Hematopoietic multipotent progenitor cell treated with erythropoietin and hydrocortisone succinate and interleukin-3 and kit ligand, for 17 days (in vitro differentiated cells): ENCODE data around the gene LYRM2.
A peak's percentile ranks its signal among the peaks of the same experiment; 100 is the strongest.

Experiments used
- DNase-seq: peaks from one replicate; pipeline ENCODE4 v3.0.0-alpha.2; 2015; ENCODE audit warnings: low spot score

LYRM2 gene, protein sequence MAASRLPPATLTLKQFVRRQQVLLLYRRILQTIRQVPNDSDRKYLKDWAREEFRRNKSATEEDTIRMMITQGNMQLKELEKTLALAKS

DNA sequence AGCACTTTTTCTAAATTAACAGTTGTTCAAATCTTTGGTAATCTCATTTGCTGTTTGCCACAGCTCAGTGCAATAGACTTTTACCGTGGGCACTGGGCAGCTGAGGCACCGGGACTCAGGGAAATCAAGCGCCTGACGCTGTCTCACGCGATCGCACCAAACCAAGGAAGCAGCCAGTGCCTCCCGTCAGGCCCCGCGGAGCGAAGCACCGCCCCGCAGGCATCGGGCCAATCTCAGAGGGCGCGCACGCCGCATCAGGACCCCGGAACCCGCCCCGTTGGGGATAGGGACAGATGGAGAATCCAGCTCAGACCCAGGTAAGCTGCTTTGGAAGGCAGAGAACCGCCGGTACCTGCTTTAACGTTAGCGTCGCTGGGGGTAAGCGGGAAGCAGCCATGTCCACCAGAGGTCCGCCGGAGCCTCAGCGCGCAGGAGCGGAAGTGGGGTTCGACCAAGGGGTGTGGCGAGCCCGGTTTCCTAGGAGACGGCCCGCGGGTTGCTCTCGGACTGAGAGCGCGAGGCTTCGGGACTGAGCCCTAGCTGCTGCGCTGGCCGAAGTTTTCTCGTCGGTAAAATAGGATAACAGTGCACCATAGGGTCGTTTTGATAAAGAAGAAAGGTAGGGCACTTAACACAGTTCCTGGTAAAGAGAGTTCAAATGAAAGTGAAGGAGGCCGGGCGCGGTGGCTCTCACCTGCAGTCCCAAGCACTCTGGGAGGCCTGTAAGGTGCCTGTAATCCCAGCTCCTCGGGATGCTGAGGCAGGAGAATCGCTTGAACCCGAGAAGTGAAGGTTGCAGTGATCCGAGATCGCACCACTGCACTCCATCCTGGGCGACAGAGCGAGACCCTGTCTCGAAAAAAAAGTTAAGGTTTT is at the start of gene LYRM2:
LYRM2 (minus strand) TSS at position 428 of the 876 bp plus-strand sequence; CDS start at position 397, 31 bp downstream.
- peak; percentile 95 for DNase-seq

DNA sequence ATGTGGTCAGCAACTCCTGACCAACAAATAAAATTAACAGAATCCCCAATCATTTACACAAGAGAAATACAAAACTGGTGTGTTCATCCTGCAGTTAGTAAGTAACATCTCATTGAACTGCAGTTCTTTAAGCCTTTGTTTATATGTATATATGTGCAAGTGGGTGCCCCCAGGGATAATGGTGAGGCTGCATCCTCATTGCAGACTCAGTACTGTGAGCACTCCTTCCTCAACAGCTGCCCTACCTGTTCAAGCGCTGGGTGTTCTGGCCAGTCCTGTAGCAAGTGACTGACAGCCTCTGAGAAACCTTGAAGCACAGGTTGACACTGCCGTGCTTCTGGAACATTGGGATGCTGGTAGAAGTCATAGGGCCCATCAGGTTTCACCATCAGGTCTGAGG is 49.8 kb upstream of the LYRM2 start:
- DNase-seq = no peak

DNA sequence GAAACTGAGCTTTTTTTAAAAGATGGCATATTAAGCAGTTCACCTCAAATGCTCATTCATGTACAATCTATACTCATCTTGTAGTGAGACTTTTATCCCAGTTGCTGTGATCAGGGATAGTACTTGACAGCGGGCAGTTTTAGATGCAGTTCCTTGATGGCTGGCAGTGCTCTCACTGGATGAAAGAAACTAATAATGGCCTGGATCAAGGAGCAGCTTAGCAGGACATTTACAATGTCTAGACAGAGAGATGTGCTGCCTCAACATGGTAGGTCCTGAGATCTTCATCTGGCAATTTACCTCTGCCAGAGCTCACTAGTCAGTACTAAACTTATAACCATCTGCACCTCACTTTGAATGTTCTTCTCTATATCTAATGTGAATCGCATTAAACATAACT is 46.8 kb upstream of the LYRM2 start:
- DNase-seq = no peak

DNA sequence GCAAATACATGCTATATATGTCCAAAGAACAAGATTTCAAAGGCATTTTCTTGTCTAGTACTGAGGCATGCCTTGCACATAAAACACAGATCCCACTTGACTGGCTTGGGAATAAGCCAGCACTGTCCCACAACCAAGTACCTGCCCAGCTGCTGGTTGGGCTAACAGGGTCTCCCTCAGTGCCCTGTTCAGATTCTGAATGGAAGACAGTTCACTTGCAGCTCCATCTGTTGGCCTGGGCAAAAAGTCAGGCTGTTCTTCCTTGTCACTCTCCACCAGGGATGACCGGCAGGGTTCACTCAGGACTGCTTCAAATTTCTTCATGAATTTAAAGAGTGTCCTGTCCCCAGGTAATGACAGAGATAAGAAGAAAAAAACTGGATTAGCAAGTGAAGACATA is 44.4 kb upstream of the LYRM2 start:
- no peak for DNase-seq

DNA sequence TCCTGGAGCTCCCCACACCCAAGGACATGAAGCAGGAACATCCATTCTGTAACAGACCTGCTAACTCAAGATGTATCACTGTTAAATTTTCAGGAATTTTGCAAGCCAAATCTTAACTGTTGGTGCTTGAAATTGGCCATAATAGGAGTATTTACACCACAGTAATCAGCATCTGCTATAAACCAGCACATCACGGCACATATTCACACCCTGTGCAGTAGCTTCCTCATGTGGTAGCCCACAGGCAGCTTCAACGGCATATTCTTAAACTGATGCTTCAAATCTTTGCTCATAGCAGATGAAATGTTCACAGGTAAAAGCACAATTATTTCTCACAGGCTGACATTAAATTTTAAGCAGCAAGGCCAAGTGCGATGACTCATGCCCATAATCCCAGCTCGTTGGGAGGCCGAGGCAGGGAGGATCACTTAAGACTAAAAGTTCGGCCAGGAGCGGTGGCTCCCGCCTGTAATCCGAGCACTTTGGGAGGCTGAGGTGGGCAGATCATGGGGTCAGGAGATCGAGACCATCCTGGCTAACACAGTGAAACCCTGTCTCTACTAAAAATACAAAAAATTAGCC is 43.5 kb upstream of the LYRM2 start:
- no peak for DNase-seq

DNA sequence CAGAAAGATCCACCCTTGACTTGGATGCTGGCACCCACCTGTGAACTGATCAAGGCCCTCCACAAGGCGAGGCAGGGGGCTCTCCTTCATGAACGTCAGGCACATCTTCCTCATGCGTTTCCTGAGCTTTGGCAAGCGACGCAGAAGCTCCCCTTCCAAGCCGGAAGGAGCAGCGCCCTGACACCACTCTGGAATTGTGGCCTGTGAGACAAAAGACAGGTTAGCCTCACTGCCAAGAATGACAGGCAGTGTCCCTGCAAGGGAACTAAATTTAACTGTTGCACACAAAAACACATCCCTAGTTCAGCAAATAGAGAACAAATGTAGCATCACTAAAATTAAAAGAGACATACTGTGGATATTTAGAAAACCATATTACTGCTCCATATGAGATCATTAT is 42.0 kb upstream of the LYRM2 start:
- DNase-seq = no peak

DNA sequence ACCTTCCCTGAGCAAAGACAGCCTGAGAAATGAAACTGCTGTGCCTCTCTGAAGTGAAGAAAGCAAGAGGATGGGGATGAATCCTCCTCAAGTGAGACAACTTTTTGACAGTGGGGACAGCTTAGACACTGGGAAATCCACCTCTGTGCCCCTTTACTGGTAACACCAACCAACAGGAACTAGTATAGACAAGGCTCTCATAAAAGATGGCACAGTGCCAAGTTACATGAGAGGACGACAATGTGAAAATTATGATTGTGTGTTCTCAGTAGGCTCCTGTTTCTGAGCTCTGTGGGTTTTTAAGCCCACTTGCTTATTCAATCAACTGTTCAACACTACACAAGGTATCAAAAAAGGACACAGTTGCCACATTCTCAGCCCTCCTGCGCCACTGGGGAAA is 41.6 kb upstream of the LYRM2 start:
- peak; percentile 11 for DNase-seq

DNA sequence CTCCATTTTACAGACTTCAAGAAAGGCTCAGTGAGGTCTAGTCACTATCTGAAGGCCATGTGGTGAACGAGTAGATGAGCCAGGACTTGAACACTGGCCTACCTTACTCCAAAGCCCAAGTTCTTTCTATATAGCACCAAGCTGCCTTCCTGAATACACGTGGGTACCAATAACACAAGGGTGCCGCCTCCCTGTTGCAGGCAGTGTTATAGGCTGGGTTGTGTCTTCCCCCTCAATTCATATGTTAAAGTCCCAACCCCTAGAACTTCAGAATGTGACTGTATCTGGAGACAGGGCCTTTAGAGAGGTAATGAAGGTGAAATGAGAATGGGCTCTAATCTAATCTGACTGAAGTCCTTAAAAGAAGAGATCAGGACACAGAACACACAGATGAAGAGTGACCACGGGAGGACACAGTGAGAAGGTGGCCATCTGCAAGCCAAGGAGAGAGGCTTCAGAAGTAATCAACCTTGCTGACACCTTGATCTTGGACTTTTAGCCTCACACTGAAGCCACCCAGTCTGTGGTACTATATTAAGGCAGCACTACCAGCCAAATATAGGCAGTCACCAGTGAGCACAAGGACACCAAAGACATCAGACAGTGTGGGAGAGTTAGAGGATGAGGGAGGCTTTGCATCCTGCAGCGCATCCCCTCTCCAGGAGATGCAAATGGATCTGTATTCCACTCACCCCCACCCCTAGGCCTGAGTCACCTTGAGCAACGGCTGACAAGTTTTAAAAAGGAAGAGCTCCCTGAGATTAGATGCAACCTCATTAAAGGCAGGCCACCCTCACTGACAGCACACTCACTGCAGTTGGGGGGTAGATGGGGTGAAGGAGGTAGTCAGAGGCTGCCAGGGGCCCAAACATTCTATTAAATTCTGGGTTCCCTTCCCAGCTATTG is 40.9 kb upstream of the LYRM2 start:
- DNase-seq = no peak

DNA sequence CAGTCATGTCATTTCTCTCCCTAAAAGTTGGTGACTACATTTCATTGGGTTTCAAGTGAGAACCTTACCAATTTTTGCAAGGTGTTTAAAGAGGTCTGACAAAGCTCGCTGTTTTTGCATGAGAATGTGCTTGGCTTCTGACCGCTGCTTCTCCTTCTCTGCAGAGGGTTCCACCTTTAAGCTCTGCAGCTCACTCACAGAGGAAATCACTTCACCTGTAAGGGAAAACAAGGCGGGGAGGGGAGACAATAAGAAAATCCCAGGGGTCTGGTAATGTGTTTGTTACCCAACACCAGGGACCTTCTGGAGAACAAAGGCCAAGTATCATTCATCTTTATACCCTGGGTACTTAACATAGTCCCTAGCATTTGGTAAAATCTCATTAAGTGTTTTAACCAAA is 40.0 kb upstream of the LYRM2 start:
- DNase-seq = no peak

DNA sequence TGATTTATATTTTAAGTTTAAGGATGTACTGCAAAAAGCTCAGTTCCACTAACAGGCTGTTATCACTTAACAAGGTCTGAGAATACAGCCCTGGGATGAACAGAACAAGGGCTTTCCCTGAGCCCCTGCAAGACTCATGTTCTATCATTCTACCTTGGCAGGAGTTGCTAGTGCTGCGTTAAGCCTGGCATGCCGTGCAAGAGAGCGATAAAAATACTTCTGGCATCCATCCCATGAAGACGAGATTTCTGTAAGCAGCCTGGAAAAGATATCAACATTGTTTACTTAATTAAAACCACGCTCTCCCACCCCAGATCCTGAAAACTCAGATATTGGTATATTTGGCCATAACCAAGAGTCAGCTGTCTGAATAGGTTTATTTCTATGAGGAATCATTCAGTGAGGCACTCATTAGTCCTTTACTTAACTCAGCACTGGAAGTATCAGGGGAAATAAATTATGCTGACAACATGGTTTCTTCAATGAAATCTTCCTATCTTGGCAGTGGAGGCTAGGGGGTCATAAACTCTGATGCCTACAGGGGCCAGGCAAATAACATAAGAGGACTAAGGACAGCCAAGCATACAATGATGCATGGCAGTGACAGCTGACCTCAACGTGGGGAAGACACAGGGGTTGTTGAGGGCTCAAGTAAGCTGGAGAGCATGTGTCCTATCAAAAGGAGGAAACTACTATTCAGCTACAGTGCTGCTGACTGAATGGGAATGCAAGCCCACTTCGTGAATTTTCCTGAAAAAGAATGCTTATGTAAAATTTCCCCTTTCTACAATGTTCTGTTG is 37.6 kb upstream of the LYRM2 start:
- peak; percentile 42 for DNase-seq

DNA sequence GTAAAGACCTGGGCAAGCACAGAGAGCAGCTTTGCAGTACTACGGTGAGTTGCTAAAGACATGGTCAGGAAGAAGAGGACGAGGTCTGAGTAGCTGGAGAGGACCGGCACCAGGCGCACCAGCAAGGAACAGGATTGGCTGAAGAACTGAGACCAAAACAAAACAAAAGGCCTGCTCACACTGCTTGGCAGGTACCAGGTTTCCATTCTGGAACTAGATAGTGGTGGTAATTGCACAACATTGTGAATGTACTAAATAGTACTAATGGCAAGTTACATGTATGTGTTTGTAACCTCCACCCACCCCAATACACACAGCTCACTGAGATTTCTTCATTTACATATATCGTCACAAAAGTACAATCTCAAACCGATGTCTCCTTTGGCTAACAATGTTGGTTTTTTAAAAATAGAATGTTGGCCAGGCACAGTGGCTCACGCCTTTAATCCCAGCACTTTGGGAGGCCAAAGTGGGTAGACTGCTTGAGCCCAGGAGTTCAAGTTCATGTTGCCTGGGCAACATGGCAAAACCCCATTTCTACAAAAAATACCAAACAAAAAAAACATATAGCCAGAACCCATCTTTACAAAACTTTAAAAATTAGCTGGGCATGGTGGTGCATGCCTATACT is 32.5 kb upstream of the LYRM2 start:
- DNase-seq = no peak

DNA sequence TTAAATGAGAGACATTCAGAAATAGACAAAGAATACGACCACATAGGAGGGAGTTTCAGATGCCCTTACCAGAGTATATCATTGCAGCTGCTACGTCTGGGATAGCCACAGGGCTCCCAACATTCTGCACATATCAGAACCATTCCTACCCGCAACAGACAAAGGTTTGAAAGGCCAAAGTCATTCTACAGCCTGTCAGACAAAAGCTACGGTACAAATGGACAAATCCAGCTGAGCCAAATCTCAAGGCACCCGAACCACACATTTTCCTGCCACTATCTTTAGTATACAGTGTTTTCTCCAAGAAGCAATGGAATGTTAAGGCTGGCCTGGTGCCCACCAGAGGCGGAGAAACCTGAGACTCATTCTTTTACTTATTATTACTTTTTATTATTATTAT is 30.5 kb upstream of the LYRM2 start:
- no peak for DNase-seq

DNA sequence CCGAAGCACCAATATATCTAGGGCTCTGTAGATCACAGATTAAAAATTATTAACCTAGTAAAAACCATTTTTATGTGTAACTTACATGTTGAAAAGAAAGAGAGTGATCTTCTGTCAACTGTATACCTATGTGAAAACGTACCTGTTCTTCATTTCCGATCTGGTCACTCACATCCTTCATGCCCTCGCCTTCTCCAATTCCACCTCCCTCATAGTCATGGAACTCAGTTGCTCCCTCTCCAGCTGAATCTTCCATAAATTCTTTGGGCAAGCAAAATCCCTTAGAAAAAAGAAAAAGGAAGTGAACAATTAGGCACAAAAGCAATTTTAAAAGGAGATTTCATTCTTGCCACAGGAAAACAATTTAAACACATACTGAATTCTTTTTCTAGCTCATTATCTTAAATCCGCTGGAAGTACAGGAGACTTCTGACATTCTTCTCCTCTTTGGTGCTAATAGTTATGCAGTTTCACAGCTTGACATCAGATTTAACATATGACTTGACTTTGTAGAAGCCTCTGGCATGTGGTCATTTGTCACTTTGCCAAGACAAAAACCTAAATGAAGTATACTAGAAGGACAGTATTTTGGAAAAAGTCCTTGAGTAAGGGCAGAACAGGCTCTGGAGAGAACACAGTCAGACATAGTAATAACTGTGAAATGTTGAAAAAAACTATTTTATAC is 29.5 kb upstream of the LYRM2 start:
- no peak for DNase-seq

DNA sequence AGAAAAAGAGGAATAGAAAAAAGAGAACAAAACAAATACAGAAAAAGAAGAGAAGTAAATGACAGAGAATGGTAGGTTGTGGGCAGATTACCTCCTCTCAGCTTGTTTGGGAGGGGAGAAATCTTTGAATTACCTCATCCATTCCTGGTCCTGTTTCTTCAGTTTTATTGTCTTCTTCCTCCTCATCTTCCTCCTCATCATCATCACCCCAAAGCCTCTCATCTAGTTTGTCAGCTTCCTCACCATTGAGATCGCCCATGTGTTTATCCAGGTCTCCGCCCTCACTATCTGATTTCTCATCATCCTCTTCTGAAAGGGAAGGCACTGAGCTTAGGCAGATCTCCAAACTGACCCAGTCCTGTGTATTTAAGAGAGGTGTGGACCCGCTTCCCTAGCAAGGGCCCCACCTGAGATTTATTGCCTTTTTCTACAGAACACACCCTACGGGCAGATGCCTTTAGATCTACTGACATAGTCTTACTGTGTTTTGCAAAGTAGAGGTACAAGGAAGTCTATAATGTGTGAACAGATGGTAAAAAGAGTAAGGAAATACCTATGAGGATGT is 24.2 kb upstream of the LYRM2 start:
- no peak for DNase-seq

DNA sequence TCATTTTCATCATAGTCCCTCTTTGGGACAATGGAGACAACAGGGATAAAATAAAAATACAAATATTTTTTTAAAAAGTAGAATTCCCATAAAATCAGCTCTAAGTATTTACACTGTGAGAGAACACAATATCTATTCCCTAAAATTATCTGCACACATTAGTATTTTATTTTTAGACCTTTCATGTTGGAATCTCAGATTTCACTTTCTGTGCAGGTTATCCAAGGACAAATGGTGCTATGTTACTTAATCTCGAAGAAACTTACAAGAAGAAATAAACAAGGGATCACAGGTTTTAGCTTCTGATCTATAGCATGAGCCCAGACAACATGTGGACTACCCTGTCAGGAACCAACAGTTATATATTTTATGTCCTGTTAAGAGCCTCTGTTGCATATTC is 23.0 kb upstream of the LYRM2 start:
- no peak for DNase-seq

DNA sequence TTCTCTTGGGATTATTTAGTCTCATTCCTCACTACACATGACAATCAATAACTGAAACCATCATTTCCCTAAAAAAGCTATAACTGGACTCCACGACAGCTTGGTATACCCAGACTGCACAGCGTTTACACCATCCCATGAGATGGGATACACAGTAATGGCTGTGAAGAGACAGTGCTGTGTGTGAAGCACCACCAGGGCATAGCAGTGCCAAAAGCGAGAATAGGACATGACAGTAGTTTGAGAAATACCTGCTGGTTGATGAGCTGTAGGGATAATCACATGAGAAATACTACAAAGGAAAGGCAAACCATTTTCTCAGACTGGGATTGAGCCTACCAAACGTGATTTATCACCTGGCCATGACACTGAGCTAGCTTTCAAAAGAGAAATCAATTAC is 22.4 kb upstream of the LYRM2 start:
- DNase-seq = no peak

DNA sequence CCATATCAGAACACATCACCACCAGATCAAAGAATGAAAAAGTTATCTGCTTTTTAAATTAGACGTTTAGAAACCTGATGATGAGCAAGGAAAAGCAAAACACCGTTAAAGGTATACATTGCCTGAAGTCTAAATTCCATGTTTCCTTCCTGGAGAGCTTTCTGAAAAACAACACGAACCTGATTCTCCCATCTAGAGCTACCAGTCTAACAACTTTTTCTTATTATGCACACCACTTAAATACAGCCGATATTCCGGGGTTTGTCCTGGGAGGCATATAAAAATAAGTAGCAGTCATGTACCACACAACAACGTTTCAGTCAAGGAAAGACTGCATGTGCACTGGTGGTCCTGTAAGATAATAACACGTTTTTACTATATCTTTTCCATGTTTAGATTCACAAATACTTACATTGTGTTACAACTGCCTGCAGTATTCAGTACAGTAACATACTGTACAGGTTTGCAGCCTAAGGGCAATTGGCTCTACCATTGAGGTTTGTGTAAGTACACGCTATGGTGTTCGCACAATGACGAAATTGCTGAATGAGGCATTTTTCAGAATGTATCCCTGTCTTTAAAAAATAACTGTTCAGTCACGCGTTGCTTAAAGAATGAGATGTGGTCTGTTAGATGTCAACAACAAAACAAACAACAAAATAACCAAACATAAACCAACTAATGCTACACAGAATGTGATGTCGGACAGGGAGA is 19.1 kb upstream of the LYRM2 start:
- no peak for DNase-seq

DNA sequence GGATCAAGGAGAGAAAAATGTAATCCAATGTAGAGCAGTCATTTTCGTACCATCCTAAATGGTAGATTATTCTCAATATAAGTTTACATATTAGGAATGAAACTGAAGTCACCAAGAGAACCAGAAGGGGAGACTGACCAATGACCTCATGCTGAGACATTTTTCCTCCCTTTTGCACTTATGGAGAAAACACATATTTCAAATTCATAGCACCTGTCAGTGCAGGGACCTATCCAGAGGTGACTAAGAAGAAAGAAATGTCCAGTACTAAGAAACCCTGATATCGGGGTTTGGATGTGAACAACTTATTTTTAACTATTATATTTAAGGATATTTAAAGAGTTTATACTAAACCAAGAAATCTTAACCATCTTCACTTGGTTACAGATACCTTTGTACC is 16.6 kb upstream of the LYRM2 start:
- no peak for DNase-seq

DNA sequence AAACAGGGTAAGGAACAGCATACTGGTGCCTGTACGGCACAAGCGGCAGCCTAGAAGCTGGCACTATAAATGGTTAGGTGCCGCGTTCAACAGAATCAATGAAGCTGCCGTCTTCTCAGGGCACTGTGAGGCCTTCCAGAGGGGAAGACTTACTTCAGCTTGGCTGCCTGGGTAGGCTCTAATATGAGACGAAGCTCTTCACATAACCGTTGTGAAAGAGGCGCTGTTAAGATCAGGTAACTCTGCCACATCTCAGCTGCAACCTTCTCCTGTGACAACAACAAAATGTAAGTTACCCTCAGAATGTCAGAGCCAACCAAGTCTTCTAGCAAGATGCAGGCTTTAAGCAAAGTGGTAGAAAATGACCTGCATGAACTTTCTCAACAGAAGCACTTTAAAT is 12.0 kb upstream of the LYRM2 start:
- DNase-seq = no peak

DNA sequence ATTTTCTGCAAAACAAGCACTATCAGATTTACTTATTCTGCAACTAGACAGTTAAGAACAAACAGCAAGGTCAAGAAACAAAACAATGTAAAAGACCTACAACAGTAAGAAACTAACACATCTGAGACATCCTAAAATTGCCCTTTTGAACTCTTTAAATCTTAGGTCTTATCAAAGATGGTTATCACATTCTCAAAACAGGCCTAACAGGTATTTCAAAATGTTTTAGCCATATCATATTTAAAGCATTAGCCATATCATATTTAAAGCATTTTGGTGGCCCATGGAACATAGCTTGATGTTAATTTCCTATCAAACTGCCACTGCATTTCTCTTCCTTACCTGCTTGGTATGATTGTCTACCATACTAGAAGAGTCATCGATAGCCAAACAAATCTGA is 11.1 kb upstream of the LYRM2 start:
- no peak for DNase-seq
